C4-2B (cell line): ENCODE data around the gene ANKRD11.

Source experiments
- H3K27ac ChIP-seq: fragments of 450-650 bp; 2 replicates; pipeline ENCODE4 v1.5.1; 2017
- CTCF ChIP-seq: fragments of 450-650 bp; conservative IDR thresholded peaks from 2 replicates; pipeline ENCODE4 v1.5.1; 2017; ENCODE audit warnings: mild to moderate bottlenecking
- ZFX ChIP-seq: fragments of 450-650 bp; IDR thresholded peaks from 2 replicates; pipeline ENCODE4 v1.6.1; 2017

The ANKRD11 gene

DNA sequence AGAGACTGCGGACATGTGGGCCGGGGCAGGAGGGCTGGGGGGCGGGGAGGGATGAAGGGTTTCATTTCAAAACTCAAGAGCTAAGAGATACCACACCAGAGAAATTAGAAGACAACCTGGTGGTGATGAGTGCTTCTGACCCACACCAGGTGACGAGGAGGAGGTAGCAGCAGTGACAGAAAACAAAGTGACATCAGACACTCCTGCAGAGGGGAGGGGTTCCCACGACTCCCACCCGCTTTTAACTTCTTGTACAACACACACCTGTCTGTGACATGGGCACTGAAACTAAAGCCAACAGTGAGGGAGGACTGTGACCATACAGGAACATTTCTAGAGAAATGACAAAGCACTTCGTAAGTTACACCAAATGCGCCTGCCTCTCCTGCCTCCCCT is 112.9 kb downstream of the ANKRD11 start:
- H3K27ac ChIP-seq: no peak overlapping the region
- TF ChIP-seq CTCF: no peak
- TF ChIP-seq ZFX: no peak

GRCh38 chr16:89376812-89377452 is 113.4 kb downstream of the ANKRD11 start:
- H3K27ac ChIP-seq: no peak overlapping the region
- no peak for TF ChIP-seq ZFX
- no peak for TF ChIP-seq CTCF

DNA sequence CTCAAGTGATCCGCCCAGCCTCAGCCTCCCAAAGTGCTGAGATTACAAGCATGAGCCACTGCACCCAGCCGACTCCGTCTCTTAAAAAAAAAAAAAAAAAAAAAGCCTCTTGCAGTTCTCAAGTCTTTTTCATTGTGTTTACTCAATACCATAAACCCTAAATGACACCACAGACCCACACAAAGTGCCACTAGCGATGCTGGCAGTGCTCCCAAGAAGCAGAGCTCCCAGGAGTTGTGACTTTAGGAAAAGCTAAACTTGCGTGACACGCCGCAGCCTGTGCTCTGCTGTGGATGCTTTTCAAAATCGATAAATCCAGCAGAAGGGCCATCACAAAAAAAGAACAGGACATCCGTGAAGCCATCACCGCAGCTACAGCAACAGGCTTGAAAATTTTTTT is 114.7 kb downstream of the ANKRD11 start:
- peak overlapping the region; percentile 60 for H3K27ac ChIP-seq
- TF ChIP-seq ZFX: no peak
- TF ChIP-seq CTCF: no peak

DNA sequence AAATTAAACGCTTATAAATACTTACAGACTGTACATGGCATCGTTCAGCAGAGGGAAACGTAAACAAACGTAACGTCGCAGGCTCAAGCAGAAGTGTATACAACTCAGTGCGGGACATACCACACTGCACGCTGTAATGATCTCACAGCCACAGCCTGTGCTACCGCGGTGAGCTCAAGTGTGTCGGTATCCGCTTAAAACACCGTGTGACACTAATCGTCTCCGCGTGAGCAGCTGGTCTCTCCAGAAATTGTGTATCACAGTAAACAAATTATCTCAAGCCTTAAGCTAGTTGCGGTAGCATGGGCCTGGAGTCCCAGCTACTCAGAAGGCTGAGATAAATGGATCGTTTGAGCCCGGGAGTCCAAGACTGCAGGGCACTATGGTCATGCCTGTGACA is 115.3 kb downstream of the ANKRD11 start:
- TF ChIP-seq CTCF (no peak), ZFX (no peak)
- H3K27ac ChIP-seq: peak overlapping the region; percentile 60

DNA sequence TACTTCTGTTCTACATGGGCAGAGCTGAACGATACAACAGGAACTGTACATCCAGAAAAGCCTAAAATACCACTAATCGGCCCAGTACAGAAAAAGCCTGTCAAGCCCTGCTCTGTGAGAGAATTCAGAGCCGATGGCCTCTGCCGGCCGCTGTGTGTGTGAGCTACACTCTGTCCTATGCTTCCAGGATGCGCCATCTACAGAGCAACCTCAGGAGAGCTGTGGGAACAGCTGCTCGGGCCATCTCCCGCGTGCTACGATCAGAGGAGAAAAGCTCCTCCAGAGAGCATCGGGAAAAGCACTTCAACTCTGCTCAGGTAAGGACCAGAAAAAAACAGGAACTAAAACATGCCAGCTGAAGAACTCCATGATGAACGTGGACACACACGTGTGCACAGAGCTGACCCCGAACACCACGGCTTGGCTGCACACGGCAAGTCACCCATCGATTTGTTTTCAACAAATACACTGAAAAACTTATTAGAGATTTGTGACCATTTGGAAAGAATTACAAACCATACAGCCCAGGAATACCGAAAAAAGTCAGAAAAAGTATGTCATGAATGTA is 115.9 kb downstream of the ANKRD11 start:
- TF ChIP-seq CTCF (no peak; the same call in 1 of the 2 replicates), ZFX (no peak)
- peak overlapping the region; percentile 60 for H3K27ac ChIP-seq

GRCh38 chr16:89373355-89374110 is 116.8 kb downstream of the ANKRD11 start:
- H3K27ac ChIP-seq: no peak overlapping the region; the same call in 1 of the 2 replicates

More at GRCh38 chr16:89373355-89374110, 116.8 kb downstream of the ANKRD11 start:
- TF ChIP-seq CTCF: no peak
- TF ChIP-seq ZFX: no peak
